Measurements from ENCODE around the gene CALCOCO1. TPM values are rescaled to one million over a fixed set of nuclear protein-coding genes. Genes with fewer than 3 reads are reported as not detected.
A peak's percentile ranks its signal among the peaks of the same experiment; 100 is the strongest.
"Not testable (repeated sequence)": the region's sequence is repeated elsewhere in the genome, so short reads cannot be mapped to it uniquely, and the experiment has no call there.

CALCOCO1 gene
- total RNA-seq, 1 donor from 2014 or later = 19.8 TPM

DNA sequence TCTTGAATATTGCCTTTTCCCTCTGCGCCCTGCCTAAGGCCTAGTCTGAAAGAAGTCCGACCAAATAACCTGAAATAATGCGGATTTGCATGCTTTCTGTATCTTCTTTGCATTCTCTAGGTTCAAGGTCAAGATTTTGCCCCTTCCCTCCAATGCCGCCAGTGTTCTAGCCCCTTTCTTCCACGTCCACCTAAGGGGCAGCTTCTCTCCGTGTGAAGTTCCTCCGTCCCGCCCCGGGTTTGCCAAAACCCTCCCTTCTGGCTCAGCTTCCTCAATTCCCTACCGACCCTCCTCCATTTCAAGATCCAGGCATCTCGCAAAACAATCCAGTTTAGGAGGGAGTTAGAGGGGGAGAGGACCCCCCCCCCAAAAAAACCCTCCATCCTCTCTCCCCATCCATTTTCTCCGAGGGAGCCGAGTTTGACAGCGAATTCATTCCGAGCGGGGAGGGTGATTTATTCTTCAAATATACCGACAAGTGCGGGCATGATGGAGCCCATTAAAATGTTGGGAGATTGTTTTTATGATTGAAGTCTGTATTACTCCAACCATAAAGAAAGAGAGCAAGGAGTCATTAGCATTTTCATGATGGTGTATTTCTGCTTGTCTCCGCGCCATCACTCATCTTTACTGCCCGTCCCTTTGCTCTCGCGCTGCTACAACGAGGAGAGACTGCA, 30.5 kb downstream of the CALCOCO1 start:
- DNase-seq (ENCODE audit: low spot score) = no peak
- Mint-ChIP-seq H3K9me3 (no peaks in the 10 kb centered on the region), H3K27ac (no peak overlapping the region), H3K4me1 (ENCODE audit: low read depth) (peaks cover 20% of the 10 kb centered on the region), H3K36me3 (ENCODE audit: low read depth) (no peaks in the 10 kb centered on the region), H3K27me3 (ENCODE audit: low read depth) (peaks cover 77% of the 10 kb centered on the region), H3K4me3 (ENCODE audit: low read depth) (no peak overlapping the region)
- intact Hi-C loops (cut with micrococcal nuclease) = loop anchor here (5.0 to 10.0 kb wide), 2 partner anchors 236 to 298 kb away; no protein-coding TSS in a partner anchor

GRCh38 chr12:53696285-53696654, 31.0 kb downstream of the CALCOCO1 start:
- no peak overlapping the region for H3K4me3 Mint-ChIP-seq (ENCODE audit: low read depth)
- no peaks in the 10 kb centered on the region for H3K36me3 Mint-ChIP-seq (ENCODE audit: low read depth)
- H3K27ac Mint-ChIP-seq = no peak overlapping the region
- intact Hi-C loops (cut with micrococcal nuclease) = loop anchor here (5.0 to 10.0 kb wide), 2 partner anchors 236 to 299 kb away; no protein-coding TSS in a partner anchor
- H3K4me1 Mint-ChIP-seq (ENCODE audit: low read depth) = peaks cover 20% of the 10 kb centered on the region
- H3K27me3 Mint-ChIP-seq (ENCODE audit: low read depth) = peaks cover 76% of the 10 kb centered on the region
- H3K9me3 Mint-ChIP-seq = no peaks in the 10 kb centered on the region
- DNase-seq (ENCODE audit: low spot score) = no peak

DNA sequence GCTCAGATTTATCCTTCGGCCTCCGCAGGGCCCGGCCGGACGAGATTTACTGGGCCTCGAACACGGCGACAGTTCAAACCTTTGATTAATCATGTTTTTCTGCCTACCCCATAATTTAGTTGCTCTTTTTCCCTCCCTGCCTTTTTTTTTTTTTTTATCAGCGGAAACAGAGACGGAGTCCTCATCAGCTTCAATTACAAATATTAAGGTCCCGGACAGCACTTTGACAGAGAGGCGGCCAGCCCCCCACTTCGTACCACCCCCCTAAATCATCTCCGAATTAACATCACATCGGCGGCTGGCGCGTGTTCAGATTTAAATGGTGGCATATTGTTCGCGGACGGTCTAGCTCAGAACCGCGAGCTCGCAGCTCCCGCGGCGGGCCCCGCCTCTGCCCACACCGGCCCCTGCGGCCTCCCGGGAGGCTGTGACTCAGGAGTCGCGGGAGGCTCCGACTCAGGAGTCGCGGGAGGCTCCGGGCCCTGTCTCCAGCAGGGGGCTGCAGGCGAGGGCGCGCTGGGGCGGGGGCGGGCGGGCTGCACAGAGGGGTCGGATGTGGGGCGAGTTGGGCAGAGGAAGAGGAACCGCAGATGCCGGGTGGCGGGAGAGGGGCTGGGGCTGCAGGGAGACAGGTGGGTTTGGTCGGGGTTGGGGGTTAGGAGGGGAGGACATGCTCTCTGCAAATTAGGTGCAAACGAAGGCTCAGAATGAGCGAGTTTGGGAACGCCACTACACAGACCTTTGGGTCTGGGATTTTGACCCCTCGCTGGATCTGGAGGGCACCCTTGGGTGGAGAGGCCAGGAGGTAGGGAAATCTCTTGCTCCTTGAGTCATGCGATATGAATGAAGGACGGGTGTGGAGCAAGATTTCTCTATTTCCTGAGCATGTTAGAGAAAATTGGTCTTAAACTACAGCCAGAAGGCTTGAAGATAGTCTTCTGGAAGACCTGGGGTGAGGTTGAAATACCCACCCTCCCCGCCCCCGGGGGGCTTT, 31.8 kb downstream of the CALCOCO1 start:
- Mint-ChIP-seq H3K27ac (no peak overlapping the region), H3K9me3 (no peaks in the 10 kb centered on the region), H3K36me3 (ENCODE audit: low read depth) (no peaks in the 10 kb centered on the region), H3K4me3 (ENCODE audit: low read depth) (peak overlapping the region; percentile 19), H3K27me3 (ENCODE audit: low read depth) (peaks cover 71% of the 10 kb centered on the region), H3K4me1 (ENCODE audit: low read depth) (peaks cover 20% of the 10 kb centered on the region)
- intact Hi-C loops (cut with micrococcal nuclease) = loop anchor here (5.0 to 10.0 kb wide), 2 partner anchors 237 to 299 kb away; no protein-coding TSS in a partner anchor
- DNase-seq (ENCODE audit: low spot score) = no peak

DNA sequence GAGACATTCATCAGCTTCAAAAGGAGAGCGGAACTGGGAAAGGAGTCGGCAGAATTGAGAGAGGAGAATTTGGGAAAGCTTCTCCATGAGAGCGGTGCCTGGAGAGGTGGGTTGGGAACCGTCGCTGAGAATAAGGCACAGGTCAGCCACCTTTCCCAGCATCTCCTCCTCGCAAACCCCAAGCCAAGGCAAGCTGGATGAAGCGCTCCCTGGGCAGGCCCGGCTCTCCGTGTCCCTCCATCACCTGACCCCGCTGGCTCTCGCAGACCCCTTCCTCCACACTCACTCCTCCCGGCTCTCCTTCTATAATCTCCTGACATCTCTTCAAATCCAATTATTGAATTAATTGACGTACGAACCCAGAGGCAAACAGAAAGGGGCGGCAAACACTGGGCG, 32.5 kb downstream of the CALCOCO1 start:
- H3K4me3 Mint-ChIP-seq (ENCODE audit: low read depth) = no peak overlapping the region
- no peaks in the 10 kb centered on the region for H3K36me3 Mint-ChIP-seq (ENCODE audit: low read depth)
- peaks cover 65% of the 10 kb centered on the region for H3K27me3 Mint-ChIP-seq (ENCODE audit: low read depth)
- no peak for DNase-seq (ENCODE audit: low spot score)
- H3K27ac Mint-ChIP-seq = no peak overlapping the region
- H3K9me3 Mint-ChIP-seq = no peaks in the 10 kb centered on the region
- intact Hi-C loops (cut with micrococcal nuclease) = loop anchor here (5.0 to 10.0 kb wide), 2 partner anchors 238 to 300 kb away; no protein-coding TSS in a partner anchor
- H3K4me1 Mint-ChIP-seq (ENCODE audit: low read depth) = peaks cover 20% of the 10 kb centered on the region

- Mint-ChIP-seq H3K4me1 (ENCODE audit: low read depth) (no peaks in the 10 kb centered on the region), H3K36me3 (ENCODE audit: low read depth) (no peaks in the 10 kb centered on the region), H3K27me3 (ENCODE audit: low read depth) (peaks cover 35% of the 10 kb centered on the region), H3K9me3 (no peaks in the 10 kb centered on the region), H3K27ac (no peak overlapping the region), H3K4me3 (ENCODE audit: low read depth) (no peak overlapping the region)
- intact Hi-C loops (cut with micrococcal nuclease) = no loop called here
- DNase-seq (ENCODE audit: low spot score) = no peak
Observed at GRCh38 chr12:53688134-53688533, 39.1 kb downstream of the CALCOCO1 start.

- Mint-ChIP-seq H3K4me3 (ENCODE audit: low read depth) (no peak overlapping the region), H3K4me1 (ENCODE audit: low read depth) (no peaks in the 10 kb centered on the region), H3K27me3 (ENCODE audit: low read depth) (peaks cover 33% of the 10 kb centered on the region), H3K36me3 (ENCODE audit: low read depth) (no peaks in the 10 kb centered on the region), H3K9me3 (no peaks in the 10 kb centered on the region), H3K27ac (no peak overlapping the region)
- intact Hi-C loops (cut with micrococcal nuclease) = no loop called here
- DNase-seq (ENCODE audit: low spot score) = no peak
Observed at GRCh38 chr12:53686436-53686835, 40.8 kb downstream of the CALCOCO1 start.

DNA sequence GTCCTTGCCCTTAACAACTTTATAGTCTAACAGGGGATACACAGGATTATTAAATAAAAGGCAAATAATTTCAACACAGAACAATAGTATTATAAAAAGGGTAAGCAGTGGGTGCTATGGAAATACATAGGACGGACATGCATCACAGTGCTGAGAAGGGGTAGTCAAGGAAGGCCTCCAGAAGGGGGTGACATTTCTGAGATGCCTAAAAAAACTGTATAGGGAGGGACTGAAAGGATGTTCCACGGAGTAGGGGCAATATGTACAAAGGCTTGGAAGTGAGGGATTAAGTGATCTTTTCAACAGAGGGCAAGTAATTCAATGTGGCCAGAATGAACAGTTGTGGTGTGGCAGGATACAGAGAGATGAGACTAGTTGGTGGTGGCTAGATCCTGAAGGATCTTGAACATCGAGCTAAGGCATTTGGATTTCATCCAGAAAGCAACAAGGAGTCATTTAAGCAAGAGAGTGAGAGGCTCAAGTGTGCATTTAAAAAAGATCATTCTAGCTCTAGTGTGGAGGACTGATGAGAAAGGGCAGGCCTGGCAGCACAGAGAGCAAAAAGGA, 42.5 kb downstream of the CALCOCO1 start:
- Mint-ChIP-seq H3K4me1 (ENCODE audit: low read depth) (no peaks in the 10 kb centered on the region), H3K27me3 (ENCODE audit: low read depth) (peaks cover 32% of the 10 kb centered on the region)
- intact Hi-C loops (cut with micrococcal nuclease) = no loop called here

DNA sequence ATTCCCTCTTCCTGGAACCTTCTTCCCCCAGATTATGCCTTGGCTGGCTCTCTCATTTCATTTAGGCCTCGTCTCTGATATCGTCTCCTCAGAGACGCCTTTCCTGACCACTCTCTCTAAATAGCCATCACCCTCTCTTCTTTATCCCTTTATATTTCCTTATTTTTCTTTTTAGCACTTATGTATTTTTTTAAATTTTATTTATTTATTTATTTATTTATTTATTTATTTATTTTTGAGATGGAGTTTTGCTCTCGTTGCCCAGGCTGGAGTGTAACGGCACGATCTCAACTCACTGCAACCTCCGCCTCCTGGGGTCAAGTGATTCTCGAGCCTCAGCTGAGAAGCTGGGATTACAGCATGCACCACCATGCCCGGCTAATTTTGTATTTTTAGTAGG, 43.3 kb downstream of the CALCOCO1 start:
- H3K9me3 Mint-ChIP-seq = no peaks in the 10 kb centered on the region
- H3K27me3 Mint-ChIP-seq (ENCODE audit: low read depth) = peaks cover 33% of the 10 kb centered on the region
- H3K4me1 Mint-ChIP-seq (ENCODE audit: low read depth) = no peaks in the 10 kb centered on the region
- H3K36me3 Mint-ChIP-seq (ENCODE audit: low read depth) = no peaks in the 10 kb centered on the region
- no peak for DNase-seq (ENCODE audit: low spot score)
- H3K4me3 Mint-ChIP-seq (ENCODE audit: low read depth) = no peak overlapping the region
- intact Hi-C loops (cut with micrococcal nuclease) = no loop called here
- H3K27ac Mint-ChIP-seq = no peak overlapping the region

More for the DNA sequence above, 42.5 kb downstream of the CALCOCO1 start:
- Mint-ChIP-seq H3K27ac (no peak overlapping the region), H3K9me3 (no peaks in the 10 kb centered on the region), H3K36me3 (ENCODE audit: low read depth) (no peaks in the 10 kb centered on the region), H3K4me3 (ENCODE audit: low read depth) (no peak overlapping the region)
- no peak for DNase-seq (ENCODE audit: low spot score)

DNA sequence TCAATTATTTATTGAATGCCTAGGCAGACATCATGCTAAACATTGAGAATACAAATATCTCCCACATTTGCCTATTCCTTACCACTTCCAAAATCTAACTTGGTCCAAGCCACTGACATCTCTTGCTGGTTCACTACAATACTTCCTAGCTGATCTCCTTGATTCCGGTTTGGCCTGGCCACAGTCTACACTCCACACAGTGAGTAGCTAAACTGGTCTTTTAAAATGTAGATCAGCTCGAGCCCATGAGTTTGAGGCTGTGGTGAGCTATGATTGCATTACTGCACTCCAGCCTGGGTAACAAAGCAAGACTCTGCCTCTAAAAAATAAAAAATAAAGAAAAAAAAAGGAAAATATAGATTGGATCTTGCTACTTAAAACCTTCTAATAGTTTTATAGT, 43.8 kb downstream of the CALCOCO1 start:
- H3K9me3 Mint-ChIP-seq = no peaks in the 10 kb centered on the region
- H3K36me3 Mint-ChIP-seq (ENCODE audit: low read depth) = no peaks in the 10 kb centered on the region
- DNase-seq (ENCODE audit: low spot score) = no peak
- peaks cover 34% of the 10 kb centered on the region for H3K27me3 Mint-ChIP-seq (ENCODE audit: low read depth)
- no peak overlapping the region for H3K27ac Mint-ChIP-seq
- H3K4me3 Mint-ChIP-seq (ENCODE audit: low read depth) = no peak overlapping the region
- intact Hi-C loops (cut with micrococcal nuclease) = no loop called here
- H3K4me1 Mint-ChIP-seq (ENCODE audit: low read depth) = no peaks in the 10 kb centered on the region

GRCh38 chr12:53680061-53680460, 47.2 kb downstream of the CALCOCO1 start:
- H3K4me3 Mint-ChIP-seq (ENCODE audit: low read depth); DNase-seq (ENCODE audit: low spot score); H3K4me1 Mint-ChIP-seq (ENCODE audit: low read depth); H3K27ac Mint-ChIP-seq; intact Hi-C loops (cut with micrococcal nuclease); H3K9me3 Mint-ChIP-seq; H3K36me3 Mint-ChIP-seq (ENCODE audit: low read depth): not testable (repeated sequence)
- peaks cover 36% of the 10 kb centered on the region for H3K27me3 Mint-ChIP-seq (ENCODE audit: low read depth)

GRCh38 chr12:53677800-53678148, 49.5 kb downstream of the CALCOCO1 start:
- Mint-ChIP-seq H3K9me3 (no peaks in the 10 kb centered on the region), H3K27ac (no peak overlapping the region), H3K27me3 (ENCODE audit: low read depth) (peaks cover 31% of the 10 kb centered on the region), H3K36me3 (ENCODE audit: low read depth) (peaks cover 19% of the 10 kb centered on the region), H3K4me1 (ENCODE audit: low read depth) (peaks cover 21% of the 10 kb centered on the region), H3K4me3 (ENCODE audit: low read depth) (peak overlapping the region; percentile 44)
- no peak for DNase-seq (ENCODE audit: low spot score)
- intact Hi-C loops (cut with micrococcal nuclease) = no loop called here

- H3K27me3 Mint-ChIP-seq (ENCODE audit: low read depth) = peaks cover 31% of the 10 kb centered on the region
- peak overlapping the region; percentile 93 for H3K4me3 Mint-ChIP-seq (ENCODE audit: low read depth)
- peaks cover 25% of the 10 kb centered on the region for H3K36me3 Mint-ChIP-seq (ENCODE audit: low read depth)
- no peaks in the 10 kb centered on the region for H3K9me3 Mint-ChIP-seq
- intact Hi-C loops (cut with micrococcal nuclease) = no loop called here
- H3K27ac Mint-ChIP-seq = no peak overlapping the region
- H3K4me1 Mint-ChIP-seq (ENCODE audit: low read depth) = peaks cover 21% of the 10 kb centered on the region
- no peak for DNase-seq (ENCODE audit: low spot score)
Observed at GRCh38 chr12:53677016-53677799, 50.0 kb downstream of the CALCOCO1 start.

Measured in activated T-helper 2 cell treated with anti-CD3 and anti-CD28 coated beads, Interferon-gamma antibody, Interleukin-2, Interleukin-4, amounts not matched to agents 10 μg/mL and 5 μg/mL and 100 μg/mL, durations not matched to agents 14 hours and 24 hours and 36 hours (primary cell).